Hepatocyte (in vitro differentiated cells): ENCODE measurements around the gene LSS. TPM values are rescaled to one million over a fixed set of nuclear protein-coding genes. Genes with fewer than 3 reads are reported as not detected.

Source experiments
- DNase-seq: peaks from one replicate; pipeline ENCODE4 v3.0.0-alpha.2; 2016; ENCODE audit warnings: low spot score
- H2AFZ ChIP-seq: fragments of 200-600 bp; sonication (generic); 2 replicates; pipeline ENCODE4 v1.6.0; 2016; ENCODE audit warnings: antibody characterized with exemption, mild to moderate bottlenecking
- H3K27ac ChIP-seq: fragments of 200-600 bp; sonication (generic); 2 replicates; pipeline ENCODE4 v1.5.1; 2016; ENCODE audit warnings: mild to moderate bottlenecking
- H3K27me3 ChIP-seq: fragments of 200-600 bp; sonication (generic); 2 replicates; pipeline ENCODE4 v1.6.1; 2016
- H3K36me3 ChIP-seq: fragments of 200-600 bp; sonication (generic); replicated peaks from 2 replicates; pipeline ENCODE4 v1.5.1; 2016; ENCODE audit warnings: low read depth; ENCODE audit not compliant: insufficient read depth
- H3K4me1 ChIP-seq: fragments of 200-600 bp; sonication (generic); 2 replicates; pipeline ENCODE4 v1.5.1; 2016; ENCODE audit warnings: mild to moderate bottlenecking, moderate library complexity; ENCODE audit not compliant: insufficient read depth
- H3K4me2 ChIP-seq: fragments of 200-600 bp; sonication (generic); 2 replicates; pipeline ENCODE4 v1.6.0; 2016
- H3K4me3 ChIP-seq: fragments of 200-600 bp; sonication (generic); 2 replicates; pipeline ENCODE4 v1.5.1; 2016; ENCODE audit warnings: mild to moderate bottlenecking
- H3K79me2 ChIP-seq: fragments of 200-600 bp; sonication (generic); 2 replicates; pipeline ENCODE4 v1.6.0; 2017; ENCODE audit warnings: mild to moderate bottlenecking
- H3K9me2 ChIP-seq: fragments of 200-600 bp; sonication (generic); replicated peaks from 2 replicates; pipeline ENCODE4 v1.6.0; 2017; ENCODE audit warnings: mild to moderate bottlenecking; ENCODE audit not compliant: insufficient read depth
- H3K9me3 ChIP-seq: fragments of 200-600 bp; sonication (generic); 2 replicates; pipeline ENCODE4 v1.5.1; 2016; ENCODE audit warnings: low read depth, mild to moderate bottlenecking
- H4K20me1 ChIP-seq: fragments of 200-600 bp; sonication (generic); 2 replicates; pipeline ENCODE4 v1.6.0; 2016; ENCODE audit warnings: mild to moderate bottlenecking; ENCODE audit not compliant: insufficient read depth, poor library complexity, severe bottlenecking
- CTCF ChIP-seq: fragments of 200-600 bp; sonication (generic); IDR thresholded peaks from 2 replicates; pipeline ENCODE4 v1.5.1; 2016; ENCODE audit warnings: antibody characterized with exemption, mild to moderate bottlenecking; ENCODE audit not compliant: poor library complexity
- EZH2 ChIP-seq: fragments of 200-600 bp; sonication (generic); IDR thresholded peaks from 2 replicates; pipeline ENCODE4 v1.6.1; 2016; ENCODE audit warnings: antibody characterized with exemption, mild to moderate bottlenecking, borderline replicate concordance
- EZH2phosphoT487 ChIP-seq: fragments of 200-600 bp; sonication (generic); IDR thresholded peaks from one replicate; pipeline ENCODE4 v1.6.1; 2018; ENCODE audit warnings: antibody characterized with exemption, mild to moderate bottlenecking, low read depth, moderate library complexity; ENCODE audit not compliant: unreplicated experiment, severe bottlenecking
- WGBS: methylation state at CpG from one replicate; pipeline ENCODE4 v1.1.6; 2016; ENCODE audit warnings: low lambda C conversion rate; ENCODE audit errors: missing lambda C conversion rate; 5-methylcytosine and 5-hydroxymethylcytosine counted together
- polyA plus RNA-seq: library from polyadenylated mRNA; unstranded; fragments of >200 nt; fragmentation: Nextera tagmentation; extraction: Ambion mirVana; gene quantifications from 2 replicates; pipeline ENCODE4 v1.2.1, GENCODE V29; 2016
- total RNA-seq: library from RNA; depleted of rRNA; stranded (reverse); fragments of >200 nt; gene quantifications from 2 replicates; pipeline ENCODE4 v1.2.3, GENCODE V29; 2014

Gene LSS
- total and polyA plus RNA-seq, 2 experiments from 2014 or later, result 131 to 146 TPM

GRCh38 chr21:46173573-46173972 lies 55.0 kb downstream of the LSS start:
- no peak overlapping the region for H3K4me3 ChIP-seq
- no peaks in the 10 kb centered on the region for H3K36me3 ChIP-seq
- 100% methylated on average over 1 of the region's 1 CpG for WGBS
- no peak overlapping the region for H2AFZ ChIP-seq
- no peaks in the 10 kb centered on the region for H3K4me1 ChIP-seq
- no peak overlapping the region for H3K4me2 ChIP-seq
- peaks cover 22% of the 10 kb centered on the region for H3K79me2 ChIP-seq
- no peak for DNase-seq
- peaks cover 5% of the 10 kb centered on the region for H3K9me3 ChIP-seq
- no peaks in the 10 kb centered on the region for H3K27me3 ChIP-seq
- no peak overlapping the region for H3K27ac ChIP-seq
- TF ChIP-seq CTCF, result no peak
- no peak for TF ChIP-seq EZH2phosphoT487
- no peak for TF ChIP-seq EZH2
- no peaks in the 10 kb centered on the region for H4K20me1 ChIP-seq
- H3K9me2 ChIP-seq, result no peaks in the 10 kb centered on the region

GRCh38 chr21:46172863-46173528 lies 55.6 kb downstream of the LSS start:
- no peak overlapping the region for H3K4me2 ChIP-seq
- no peaks in the 10 kb centered on the region for H3K27me3 ChIP-seq
- no peak overlapping the region for H3K4me3 ChIP-seq
- peaks cover 5% of the 10 kb centered on the region for H3K9me3 ChIP-seq
- no peaks in the 10 kb centered on the region for H3K9me2 ChIP-seq
- peak; percentile 1 for DNase-seq
- no peaks in the 10 kb centered on the region for H3K36me3 ChIP-seq
- H3K4me1 ChIP-seq, result no peaks in the 10 kb centered on the region
- WGBS, result 93% methylated on average over 5 of the region's 6 CpGs
- no peaks in the 10 kb centered on the region for H4K20me1 ChIP-seq
- no peak overlapping the region for H3K27ac ChIP-seq
- H2AFZ ChIP-seq, result no peak overlapping the region
- TF ChIP-seq EZH2phosphoT487 (no peak), CTCF (no peak), EZH2 (no peak)
- H3K79me2 ChIP-seq, result peaks cover 22% of the 10 kb centered on the region

GRCh38 chr21:46171996-46172862 lies 56.3 kb downstream of the LSS start:
- no peaks in the 10 kb centered on the region for H3K36me3 ChIP-seq
- no peaks in the 10 kb centered on the region for H3K9me3 ChIP-seq
- H3K9me2 ChIP-seq, result no peaks in the 10 kb centered on the region
- no peak for DNase-seq
- no peaks in the 10 kb centered on the region for H4K20me1 ChIP-seq
- H3K79me2 ChIP-seq, result peaks cover 17% of the 10 kb centered on the region
- 92% methylated on average over 15 of the region's 21 CpGs for WGBS
- H2AFZ ChIP-seq, result no peak overlapping the region
- TF ChIP-seq EZH2phosphoT487, result no peak
- TF ChIP-seq CTCF, result no peak
- TF ChIP-seq EZH2, result no peak
- no peak overlapping the region for H3K4me3 ChIP-seq
- no peaks in the 10 kb centered on the region for H3K27me3 ChIP-seq
- H3K27ac ChIP-seq, result no peak overlapping the region
- H3K4me2 ChIP-seq, result no peak overlapping the region
- no peaks in the 10 kb centered on the region for H3K4me1 ChIP-seq
